Measurements from ENCODE around the gene DTNB. TPM values are rescaled to one million over a fixed set of nuclear protein-coding genes. Genes with fewer than 3 reads are reported as not detected.

DTNB gene
- total and polyA plus RNA-seq, 2 donors (not counting 1 experiment from before 2014, with no cell fraction given), result 5.1 to 5.4 TPM

DNA sequence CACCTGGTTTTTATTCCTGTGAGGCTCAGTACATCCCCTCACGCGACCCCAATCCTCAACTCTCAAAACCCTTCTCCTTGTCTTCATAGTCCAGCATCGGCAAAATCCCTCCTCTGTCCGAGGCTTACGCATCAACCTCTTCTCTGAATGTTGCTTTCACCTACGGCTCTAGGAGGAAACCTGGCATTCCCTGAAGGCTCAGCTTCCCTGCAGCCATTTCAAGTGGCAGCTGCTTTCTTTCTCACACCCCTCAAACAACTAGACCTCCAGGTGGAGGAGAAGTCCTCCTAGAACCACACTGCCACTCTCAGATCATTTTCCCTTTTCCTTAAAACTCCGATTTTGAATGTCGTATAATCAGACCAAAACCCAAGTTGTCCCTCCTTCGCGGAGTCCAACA lies 114.2 kb downstream of the DTNB start:
- H3K9me3 ChIP-seq (ENCODE audit: control insufficient read depth, insufficient read depth, low read depth, low read length), result no peaks in the 10 kb centered on the region
- H3K4me1 ChIP-seq (ENCODE audit: control insufficient read depth, extremely low read depth, insufficient read depth, low read length), result no peaks in the 10 kb centered on the region
- DNase-seq (ENCODE audit: low read depth in 2 of 2), result no peak
- no peak overlapping the region for H3K4me2 ChIP-seq (ENCODE audit: extremely low read depth, insufficient read depth, low read length)
- H4K20me1 ChIP-seq (ENCODE audit: control insufficient read depth, extremely low read depth, insufficient read depth, low read length), result no peaks in the 10 kb centered on the region
- H3K9ac ChIP-seq (ENCODE audit: insufficient read depth, low read length), result no peak overlapping the region
- no peaks in the 10 kb centered on the region for H3K36me3 ChIP-seq (ENCODE audit: control insufficient read depth, insufficient read depth, low read length)
- no peak overlapping the region for H3K27ac ChIP-seq (ENCODE audit: insufficient read depth, low read length)
- no peaks in the 10 kb centered on the region for H3K79me2 ChIP-seq (ENCODE audit: control insufficient read depth, insufficient read depth, low read length)
- no peak overlapping the region for H3K4me3 ChIP-seq (replicated peaks in 1 of 4; ENCODE audit: control extremely low read depth in 1 of 4, insufficient read depth in 1 of 4, low read depth in 3 of 4, low read length in 4 of 4)
- H3K27me3 ChIP-seq (ENCODE audit: control insufficient read depth, insufficient read depth, low read length), result no peaks in the 10 kb centered on the region
- TF ChIP-seq EZH2 (IDR thresholded peaks at IDR 0.05; ENCODE audit: low read length, missing control alignments), result no peak
- TF ChIP-seq, protein P1, sequence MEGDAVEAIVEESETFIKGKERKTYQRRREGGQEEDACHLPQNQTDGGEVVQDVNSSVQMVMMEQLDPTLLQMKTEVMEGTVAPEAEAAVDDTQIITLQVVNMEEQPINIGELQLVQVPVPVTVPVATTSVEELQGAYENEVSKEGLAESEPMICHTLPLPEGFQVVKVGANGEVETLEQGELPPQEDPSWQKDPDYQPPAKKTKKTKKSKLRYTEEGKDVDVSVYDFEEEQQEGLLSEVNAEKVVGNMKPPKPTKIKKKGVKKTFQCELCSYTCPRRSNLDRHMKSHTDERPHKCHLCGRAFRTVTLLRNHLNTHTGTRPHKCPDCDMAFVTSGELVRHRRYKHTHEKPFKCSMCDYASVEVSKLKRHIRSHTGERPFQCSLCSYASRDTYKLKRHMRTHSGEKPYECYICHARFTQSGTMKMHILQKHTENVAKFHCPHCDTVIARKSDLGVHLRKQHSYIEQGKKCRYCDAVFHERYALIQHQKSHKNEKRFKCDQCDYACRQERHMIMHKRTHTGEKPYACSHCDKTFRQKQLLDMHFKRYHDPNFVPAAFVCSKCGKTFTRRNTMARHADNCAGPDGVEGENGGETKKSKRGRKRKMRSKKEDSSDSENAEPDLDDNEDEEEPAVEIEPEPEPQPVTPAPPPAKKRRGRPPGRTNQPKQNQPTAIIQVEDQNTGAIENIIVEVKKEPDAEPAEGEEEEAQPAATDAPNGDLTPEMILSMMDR (conservative IDR thresholded peaks at IDR 0.05 in 1 of 2, IDR thresholded peaks at IDR 0.05 in 1 of 2; ENCODE audit: low read depth in 1 of 2, low read length in 2 of 2), result no peak
- no peak overlapping the region for H2AFZ ChIP-seq (ENCODE audit: low read length)

DNA sequence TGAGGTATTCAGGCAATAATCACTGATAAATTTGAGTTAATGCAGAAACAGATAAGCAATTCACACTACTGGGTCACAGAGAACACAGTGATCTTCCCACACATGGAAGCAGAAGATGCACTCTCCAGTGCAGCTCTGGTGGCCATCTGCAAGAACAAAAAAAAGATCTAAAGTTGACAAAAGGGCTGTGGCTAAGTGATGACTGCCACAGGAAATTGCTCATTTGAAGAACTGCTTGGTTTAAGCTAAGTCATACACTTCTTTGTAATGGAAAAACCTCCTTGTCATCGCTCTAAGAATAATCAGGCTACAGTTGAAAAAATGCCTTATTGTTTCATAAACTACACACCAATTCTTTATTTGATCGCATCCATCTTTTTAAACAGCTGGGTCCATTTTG lies 115.1 kb downstream of the DTNB start:
- DNase-seq (ENCODE audit: low read depth in 2 of 2), result peak; percentile 22 to 92
- Histone ChIP-seq H3K9ac (ENCODE audit: insufficient read depth, low read length) (no peak overlapping the region), H3K27me3 (ENCODE audit: control insufficient read depth, insufficient read depth, low read length) (no peaks in the 10 kb centered on the region), H4K20me1 (ENCODE audit: control insufficient read depth, extremely low read depth, insufficient read depth, low read length) (no peaks in the 10 kb centered on the region), H3K79me2 (ENCODE audit: control insufficient read depth, insufficient read depth, low read length) (no peaks in the 10 kb centered on the region), H2AFZ (ENCODE audit: low read length) (no peak overlapping the region), H3K36me3 (ENCODE audit: control insufficient read depth, insufficient read depth, low read length) (no peaks in the 10 kb centered on the region), H3K4me3 (replicated peaks in 1 of 4; ENCODE audit: control extremely low read depth in 1 of 4, insufficient read depth in 1 of 4, low read depth in 3 of 4, low read length in 4 of 4) (no peak overlapping the region), H3K4me1 (ENCODE audit: control insufficient read depth, extremely low read depth, insufficient read depth, low read length) (no peaks in the 10 kb centered on the region), H3K9me3 (ENCODE audit: control insufficient read depth, insufficient read depth, low read depth, low read length) (no peaks in the 10 kb centered on the region), H3K27ac (ENCODE audit: insufficient read depth, low read length) (no peak overlapping the region), H3K4me2 (ENCODE audit: extremely low read depth, insufficient read depth, low read length) (no peak overlapping the region)
- TF ChIP-seq, protein P1 (conservative IDR thresholded peaks at IDR 0.05 in 1 of 2, IDR thresholded peaks at IDR 0.05 in 1 of 2; ENCODE audit: low read depth in 1 of 2, low read length in 2 of 2), result no peak
- TF ChIP-seq EZH2 (IDR thresholded peaks at IDR 0.05; ENCODE audit: low read length, missing control alignments), result no peak

DNA sequence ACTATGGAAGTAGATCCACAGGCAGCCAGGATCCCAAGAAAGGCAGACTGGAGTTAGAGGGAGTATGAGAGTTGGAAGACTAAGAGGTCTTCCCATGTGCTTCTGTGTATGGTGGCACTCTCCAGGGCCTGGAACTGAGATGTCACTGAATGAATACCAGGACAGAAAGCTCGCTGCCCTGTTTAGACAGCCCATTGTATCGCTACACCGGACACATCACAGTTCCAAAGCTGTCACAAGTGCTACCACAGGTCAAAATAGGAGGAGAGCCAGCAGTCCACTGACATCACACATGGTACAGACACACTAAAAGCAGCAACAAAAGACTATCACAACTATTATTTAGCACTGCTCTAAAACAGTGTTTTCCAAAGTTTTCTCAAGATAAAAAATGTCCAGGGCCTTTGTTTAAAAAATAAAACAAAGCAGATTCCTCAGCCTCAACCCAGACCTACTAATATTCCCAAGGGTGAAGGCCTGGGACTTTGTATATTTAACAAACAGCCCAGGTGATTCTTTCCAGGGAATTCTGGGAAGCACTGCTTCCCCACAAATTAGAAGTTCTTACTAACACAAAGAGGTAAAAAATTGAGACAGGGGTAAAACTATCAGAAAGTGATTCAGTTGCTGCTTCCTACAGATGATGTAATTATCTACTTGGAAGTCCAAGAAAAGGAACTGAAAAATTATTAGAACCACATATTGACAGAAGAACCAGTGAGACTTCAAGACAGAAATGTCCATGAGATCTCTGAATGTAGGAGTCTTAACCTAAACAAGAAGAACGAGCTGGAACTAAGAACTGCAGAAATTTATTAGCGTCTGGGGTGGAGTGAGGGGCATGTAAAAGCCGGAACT lies 116.0 kb downstream of the DTNB start:
- no peak overlapping the region for H3K4me2 ChIP-seq (ENCODE audit: extremely low read depth, insufficient read depth, low read length)
- H3K27ac ChIP-seq (ENCODE audit: insufficient read depth, low read length), result no peak overlapping the region
- no peaks in the 10 kb centered on the region for H3K36me3 ChIP-seq (ENCODE audit: control insufficient read depth, insufficient read depth, low read length)
- no peak for TF ChIP-seq EZH2 (IDR thresholded peaks at IDR 0.05; ENCODE audit: low read length, missing control alignments)
- TF ChIP-seq, protein P1 (conservative IDR thresholded peaks at IDR 0.05 in 1 of 2, IDR thresholded peaks at IDR 0.05 in 1 of 2; ENCODE audit: low read depth in 1 of 2, low read length in 2 of 2), result no peak
- H3K4me3 ChIP-seq (replicated peaks in 1 of 4; ENCODE audit: control extremely low read depth in 1 of 4, insufficient read depth in 1 of 4, low read depth in 3 of 4, low read length in 4 of 4), result no peak overlapping the region
- DNase-seq (ENCODE audit: low read depth in 2 of 2), result no peak
- H3K27me3 ChIP-seq (ENCODE audit: control insufficient read depth, insufficient read depth, low read length), result no peaks in the 10 kb centered on the region
- H2AFZ ChIP-seq (ENCODE audit: low read length), result no peak overlapping the region
- H3K9me3 ChIP-seq (ENCODE audit: control insufficient read depth, insufficient read depth, low read depth, low read length), result no peaks in the 10 kb centered on the region
- no peak overlapping the region for H3K9ac ChIP-seq (ENCODE audit: insufficient read depth, low read length)
- no peaks in the 10 kb centered on the region for H3K79me2 ChIP-seq (ENCODE audit: control insufficient read depth, insufficient read depth, low read length)
- H3K4me1 ChIP-seq (ENCODE audit: control insufficient read depth, extremely low read depth, insufficient read depth, low read length), result no peaks in the 10 kb centered on the region
- H4K20me1 ChIP-seq (ENCODE audit: control insufficient read depth, extremely low read depth, insufficient read depth, low read length), result no peaks in the 10 kb centered on the region

Measured in fibroblast of lung (primary cell).